ENCODE measurements around the gene KHK. TPM values are rescaled to one million over a fixed set of nuclear protein-coding genes. Genes with fewer than 3 reads are reported as not detected.
A peak's percentile ranks its signal among the peaks of the same experiment; 100 is the strongest.

Gene KHK
- total RNA-seq, 4 donors from 2014 or later: 1.8 to 12.0 (median 6.3) TPM

DNA sequence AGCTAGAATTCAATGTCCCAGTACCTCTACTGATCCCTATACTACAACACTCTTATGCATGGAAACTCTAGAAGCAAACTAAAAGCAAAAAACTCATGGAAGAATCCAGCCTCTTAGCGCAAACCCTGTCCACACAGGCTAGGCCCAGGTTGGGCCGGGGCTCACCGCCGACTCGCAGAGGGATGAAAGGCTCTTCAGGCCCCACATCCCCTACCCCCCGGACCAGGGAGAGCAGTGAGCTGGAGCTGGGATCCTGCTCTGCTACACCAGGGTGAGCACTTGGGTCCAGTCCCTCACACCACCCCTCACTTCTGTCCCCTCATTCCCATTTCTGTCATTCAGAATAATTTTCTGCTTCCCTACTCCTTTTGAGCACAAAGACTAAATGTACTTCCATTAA lies 17.1 kb upstream of the KHK start:
- Histone ChIP-seq H3K4me1 (peaks cover 15 to 46% (median 34%) of the 10 kb centered on the region in 4 donors), H3K36me3 (no peaks in the 10 kb centered on the region), H3K27me3 (no peaks in the 10 kb centered on the region), H3K4me3 (no peak overlapping the region), H3K9me3 (no peaks in the 10 kb centered on the region), H3K27ac (no peak overlapping the region)
- intact Hi-C loops (cut with DNase I; ENCODE audit: low total_unique reads): no loop called here
- TF ChIP-seq EP300 (IDR thresholded peaks at IDR 0.05; ENCODE audit: low read depth): no peak
- in situ Hi-C loops (cut with MboI; ENCODE audit: low pct_ligation_motif_present in 1 of 4, low pct_unique_long_range_greater_than_20kb in 1 of 4, low sequenced_read_pairs in 3 of 4): no loop called here
- no peak for DNase-seq
- WGBS, 2 donors (ENCODE audit: low coverage in 1 of 2): 97 to 100% methylated on average over 1 to 6 of the region's 6 CpGs

GRCh38 chr2:27069961-27070618 lies 16.5 kb upstream of the KHK start:
- DNase-seq: no peak
- Histone ChIP-seq H3K27me3 (no peaks in the 10 kb centered on the region), H3K4me3 (peak overlapping the region in 2 of 4 donors; percentile 78 to 98), H3K36me3 (no peaks in the 10 kb centered on the region), H3K27ac (peak overlapping the region; percentile 92 to 96 (median 95)), H3K4me1 (peaks cover 15 to 52% (median 38%) of the 10 kb centered on the region in 4 donors), H3K9me3 (no peaks in the 10 kb centered on the region)
- in situ Hi-C loops (cut with MboI; ENCODE audit: low pct_ligation_motif_present in 1 of 4, low pct_unique_long_range_greater_than_20kb in 1 of 4, low sequenced_read_pairs in 3 of 4) (no loop called here), intact Hi-C loops (cut with DNase I; ENCODE audit: low total_unique reads) (no loop called here)
- no peak for TF ChIP-seq CTCF (IDR thresholded peaks at IDR 0.05)
- no peak for TF ChIP-seq POLR2AphosphoS5 (IDR thresholded peaks at IDR 0.05)
- no peak for TF ChIP-seq POLR2A (IDR thresholded peaks at IDR 0.05)
- TF ChIP-seq EP300 (IDR thresholded peaks at IDR 0.05; ENCODE audit: low read depth): no peak
- 83 to 88% methylated on average over 5 to 8 of the region's 8 CpGs for WGBS, 2 donors (ENCODE audit: low coverage in 1 of 2)

GRCh38 chr2:27070653-27071276 lies 15.8 kb upstream of the KHK start:
- intact Hi-C loops (cut with DNase I; ENCODE audit: low total_unique reads) (no loop called here), in situ Hi-C loops (cut with MboI; ENCODE audit: low pct_ligation_motif_present in 1 of 4, low pct_unique_long_range_greater_than_20kb in 1 of 4, low sequenced_read_pairs in 3 of 4) (no loop called here)
- no peaks in the 10 kb centered on the region for H3K36me3 ChIP-seq
- no peak for DNase-seq
- H3K4me1 ChIP-seq: peaks cover 15 to 59% (median 41%) of the 10 kb centered on the region in 4 donors
- H3K4me3 ChIP-seq: peak overlapping the region; percentile 68 to 98 (median 82)
- no peaks in the 10 kb centered on the region for H3K27me3 ChIP-seq
- no peaks in the 10 kb centered on the region for H3K9me3 ChIP-seq
- WGBS, 2 donors (ENCODE audit: low coverage in 1 of 2): 2% methylated on average over 11 of the region's 11 CpGs; no CpG with 5 or more reads in 1 of the 2 donors
- H3K27ac ChIP-seq: peak overlapping the region; percentile 92 to 96 (median 95)
- TF ChIP-seq POLR2A (IDR thresholded peaks at IDR 0.05) (no peak), POLR2AphosphoS5 (IDR thresholded peaks at IDR 0.05) (no peak), EP300 (IDR thresholded peaks at IDR 0.05; ENCODE audit: low read depth) (no peak), CTCF (IDR thresholded peaks at IDR 0.05) (no peak)

- WGBS, 2 donors (ENCODE audit: low coverage in 1 of 2): 0% methylated on average over 51 of the region's 86 CpGs; no CpG with 5 or more reads in 1 of the 2 donors
- TF ChIP-seq POLR2A (IDR thresholded peaks at IDR 0.05): peak; percentile 86
- TF ChIP-seq POLR2AphosphoS5 (IDR thresholded peaks at IDR 0.05): peak; percentile 85 to 96 (median 94)
- no peak for TF ChIP-seq CTCF (IDR thresholded peaks at IDR 0.05)
- TF ChIP-seq EP300 (IDR thresholded peaks at IDR 0.05; ENCODE audit: low read depth): no peak
- Histone ChIP-seq H3K4me1 (peaks cover 15 to 64% (median 42%) of the 10 kb centered on the region in 4 donors), H3K9me3 (no peaks in the 10 kb centered on the region), H3K4me3 (peak within 1 kb of the TSS; percentile 68 to 98 (median 85)), H3K27ac (peak within 1 kb of the TSS; percentile 92 to 96 (median 95)), H3K27me3 (no peaks in the 10 kb centered on the region), H3K36me3 (no peaks in the 10 kb centered on the region)
- intact Hi-C loops (cut with DNase I; ENCODE audit: low total_unique reads) (no loop called here), in situ Hi-C loops (cut with MboI; ENCODE audit: low pct_ligation_motif_present in 1 of 4, low pct_unique_long_range_greater_than_20kb in 1 of 4, low sequenced_read_pairs in 3 of 4) (no loop called here)
- DNase-seq: peak; percentile 96
Measured at GRCh38 chr2:27071277-27071989, 15.1 kb upstream of the KHK start, which contains the start of gene OST4. OST4 (minus strand) TSS chr2:27071654.
